GM12891 (cell line): Measurements from ENCODE around the gene POMP.

Source experiments
- PAX5 ChIP-seq: IDR thresholded peaks from 2 replicates; pipeline ENCODE4 v1.6.1; 2011; ENCODE audit warnings: low read length, moderate library complexity, mild to moderate bottlenecking; ENCODE audit not compliant: insufficient read depth, severe bottlenecking
- POLR2A ChIP-seq: IDR thresholded peaks from 2 replicates; pipeline ENCODE4 v1.6.1; 2011; ENCODE audit warnings: low read depth, low read length, control low read depth
- POLR2AphosphoS5 ChIP-seq: IDR thresholded peaks from 2 replicates; pipeline ENCODE4 v1.6.1; 2011; ENCODE audit warnings: low read depth, low read length, control low read depth
- POU2F2 ChIP-seq: IDR thresholded peaks from 2 replicates; pipeline ENCODE4 v1.6.1; 2011; ENCODE audit warnings: low read depth, mild to moderate bottlenecking, control low read depth, low read length, moderate library complexity
- SPI1 ChIP-seq: IDR thresholded peaks from 2 replicates; pipeline ENCODE4 v1.6.1; 2011; ENCODE audit warnings: low read depth, low read length, control low read depth
- TAF1 ChIP-seq: IDR thresholded peaks from 2 replicates; pipeline ENCODE4 v1.6.1; 2011; ENCODE audit warnings: low read depth, low read length, control low read depth

- TF ChIP-seq POLR2A (no peak), TAF1 (no peak), POLR2AphosphoS5 (no peak), POU2F2 (no peak), PAX5 (no peak), SPI1 (no peak)
Measured at GRCh38 chr13:28716511-28716910, 57.6 kb downstream of the POMP start.
